Spinal cord (tissue), 10 donors: ENCODE measurements around the gene PRDM16. TPM values are rescaled to one million over a fixed set of nuclear protein-coding genes. Genes with fewer than 3 reads are reported as not detected.
"Not testable (repeated sequence)": the region's sequence is repeated elsewhere in the genome, so short reads cannot be mapped to it uniquely, and the experiment has no call there.

ENCODE experiments used
- DNase-seq, 6 donors: peaks; one replicate each; pipeline versions ENCODE4 v3.0.0 to v3.0.0-alpha.2; 2013 to 2015; ENCODE audit warnings: low spot score in 6 of 6, low read depth in 4 of 6
- H3K27ac ChIP-seq: one replicate; pipeline ENCODE4 v1.5.1; 2013; ENCODE audit warnings: low read depth, low read length, control low read depth
- H3K27me3 ChIP-seq: one replicate; pipeline ENCODE4 v1.6.1; 2013; ENCODE audit warnings: low read length; ENCODE audit not compliant: control insufficient read depth, insufficient read depth
- H3K36me3 ChIP-seq: one replicate; pipeline ENCODE4 v1.6.1; 2013; ENCODE audit warnings: low read length; ENCODE audit not compliant: control insufficient read depth, insufficient read depth
- H3K4me1 ChIP-seq: one replicate; pipeline ENCODE4 v1.6.1; 2013; ENCODE audit warnings: low read length; ENCODE audit not compliant: control insufficient read depth, insufficient read depth
- H3K4me3 ChIP-seq: one replicate; pipeline ENCODE4 v1.5.1; 2013; ENCODE audit warnings: low read depth, low read length, control low read depth
- H3K9me3 ChIP-seq: one replicate; pipeline ENCODE4 v1.6.1; 2013; ENCODE audit warnings: low read length; ENCODE audit not compliant: control insufficient read depth, insufficient read depth
- WGBS: methylation state at CpG from one replicate; pipeline ENCODE4 v1.1.5; 2013; ENCODE audit warnings: missing lambda C conversion rate; ENCODE audit not compliant: insufficient coverage; 5-methylcytosine and 5-hydroxymethylcytosine counted together
- polyA plus RNA-seq, 2 donors: library from polyadenylated mRNA; unstranded; fragments of 120-200 nt; gene quantifications; one replicate each; pipeline ENCODE4 v1.2.1, GENCODE V29; 2013; ENCODE audit not compliant: insufficient read length in 2 of 2
- total RNA-seq, 2 donors: library from RNA; depleted of rRNA in 1 of 2; stranded (reverse); fragments of 120-200 nt in 1 of 2; fragments of >200 nt in 1 of 2; gene quantifications; one replicate each; pipeline versions ENCODE4 v1.2.3 to v1.2.4, GENCODE V29; 2013 to 2014
- donor health status: healthy.

The PRDM16 gene
- total and polyA plus RNA-seq, 4 donors: 6.1 to 8.3 (median 7.3) TPM

DNA sequence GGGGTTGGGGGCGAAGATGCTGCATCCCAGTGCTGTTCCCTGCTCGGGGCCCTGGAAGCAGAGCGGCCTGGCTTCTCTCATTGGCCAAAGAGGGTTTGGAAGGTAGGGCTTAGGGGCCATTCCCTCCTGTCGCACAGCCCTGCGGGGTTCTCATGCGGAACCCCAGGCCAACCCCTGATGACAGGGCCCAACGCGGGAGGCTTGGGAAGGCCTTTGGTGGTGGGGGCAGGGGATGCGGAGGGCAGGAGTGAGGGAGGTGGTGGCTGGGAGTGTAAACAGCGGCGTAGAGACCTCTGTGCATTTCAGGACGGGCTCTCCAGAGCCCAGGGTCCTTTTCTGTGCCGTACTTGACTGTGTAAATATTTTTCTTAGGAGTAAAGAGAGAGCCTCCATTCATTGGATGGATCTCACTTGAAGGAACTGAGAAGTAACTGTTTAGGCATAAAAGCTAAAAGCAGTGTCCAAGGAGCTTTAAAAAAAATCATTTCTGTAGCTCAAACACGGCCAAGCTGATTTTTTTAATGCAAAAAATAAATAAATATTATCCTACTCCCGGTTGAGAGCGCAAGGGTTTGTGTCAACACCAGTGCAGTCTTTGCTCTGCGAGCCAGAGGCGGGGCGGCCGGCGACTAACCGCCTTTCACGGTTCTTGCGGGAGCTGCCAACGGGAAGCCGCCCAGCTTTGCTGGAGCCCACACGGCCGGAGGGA is 169.1 kb downstream of the PRDM16 start:
- H3K4me3 ChIP-seq: no peak overlapping the region
- H3K36me3 ChIP-seq: peaks cover 35% of the 10 kb centered on the region
- no peak for DNase-seq
- no peak overlapping the region for H3K27ac ChIP-seq
- H3K9me3 ChIP-seq: peaks cover 3% of the 10 kb centered on the region
- 82% methylated on average over 26 of the region's 28 CpGs for WGBS
- H3K27me3 ChIP-seq: peaks cover 15% of the 10 kb centered on the region
- H3K4me1 ChIP-seq: peaks cover 28% of the 10 kb centered on the region

GRCh38 chr1:3238703-3239278 is 169.8 kb downstream of the PRDM16 start:
- Histone ChIP-seq H3K4me1 (peaks cover 28% of the 10 kb centered on the region), H3K27ac (no peak overlapping the region)
- 86% methylated on average over 15 of the region's 21 CpGs for WGBS

GRCh38 chr1:3239991-3240390 is 171.0 kb downstream of the PRDM16 start:
- WGBS: 100% methylated on average over 1 of the region's 3 CpGs
- H3K27ac ChIP-seq: not testable (repeated sequence)

More at GRCh38 chr1:3238703-3239278, 169.8 kb downstream of the PRDM16 start:
- peaks cover 12% of the 10 kb centered on the region for H3K27me3 ChIP-seq
- H3K9me3 ChIP-seq: peaks cover 3% of the 10 kb centered on the region
- peaks cover 38% of the 10 kb centered on the region for H3K36me3 ChIP-seq
- DNase-seq: no peak
- H3K4me3 ChIP-seq: no peak overlapping the region

GRCh38 chr1:3240524-3241235 is 171.7 kb downstream of the PRDM16 start:
- 22% methylated on average over 36 of the region's 47 CpGs for WGBS
- H3K36me3 ChIP-seq: peaks cover 39% of the 10 kb centered on the region
- H3K27me3 ChIP-seq: peaks cover 16% of the 10 kb centered on the region
- peak in 1 of 6 donors; percentile 49 for DNase-seq
- no peak overlapping the region for H3K4me3 ChIP-seq
- H3K27ac ChIP-seq: peak overlapping the region; percentile 67
- peaks cover 28% of the 10 kb centered on the region for H3K4me1 ChIP-seq
- H3K9me3 ChIP-seq: peaks cover 3% of the 10 kb centered on the region

More at GRCh38 chr1:3239991-3240390, 171.0 kb downstream of the PRDM16 start:
- Histone ChIP-seq H3K36me3 (peaks cover 40% of the 10 kb centered on the region), H3K27me3 (peaks cover 12% of the 10 kb centered on the region), H3K4me1 (peaks cover 28% of the 10 kb centered on the region)
- not testable (repeated sequence) for H3K9me3 ChIP-seq, H3K4me3 ChIP-seq, DNase-seq

- H3K27ac ChIP-seq: peak overlapping the region; percentile 67
- WGBS: 65% methylated on average over 17 of the region's 17 CpGs
- peaks cover 18% of the 10 kb centered on the region for H3K27me3 ChIP-seq
- peaks cover 3% of the 10 kb centered on the region for H3K9me3 ChIP-seq
- H3K4me1 ChIP-seq: peaks cover 30% of the 10 kb centered on the region
- no peak for DNase-seq
- H3K36me3 ChIP-seq: peaks cover 41% of the 10 kb centered on the region
- no peak overlapping the region for H3K4me3 ChIP-seq
These were observed 172.2 kb downstream of the PRDM16 start for GRCh38 chr1:3241236-3241550.

GRCh38 chr1:3241673-3242407 is 172.8 kb downstream of the PRDM16 start:
- H3K27me3 ChIP-seq: peaks cover 25% of the 10 kb centered on the region
- H3K27ac ChIP-seq: peak overlapping the region; percentile 67
- 86% methylated on average over 31 of the region's 31 CpGs for whole genome bisulfite sequencing

DNA sequence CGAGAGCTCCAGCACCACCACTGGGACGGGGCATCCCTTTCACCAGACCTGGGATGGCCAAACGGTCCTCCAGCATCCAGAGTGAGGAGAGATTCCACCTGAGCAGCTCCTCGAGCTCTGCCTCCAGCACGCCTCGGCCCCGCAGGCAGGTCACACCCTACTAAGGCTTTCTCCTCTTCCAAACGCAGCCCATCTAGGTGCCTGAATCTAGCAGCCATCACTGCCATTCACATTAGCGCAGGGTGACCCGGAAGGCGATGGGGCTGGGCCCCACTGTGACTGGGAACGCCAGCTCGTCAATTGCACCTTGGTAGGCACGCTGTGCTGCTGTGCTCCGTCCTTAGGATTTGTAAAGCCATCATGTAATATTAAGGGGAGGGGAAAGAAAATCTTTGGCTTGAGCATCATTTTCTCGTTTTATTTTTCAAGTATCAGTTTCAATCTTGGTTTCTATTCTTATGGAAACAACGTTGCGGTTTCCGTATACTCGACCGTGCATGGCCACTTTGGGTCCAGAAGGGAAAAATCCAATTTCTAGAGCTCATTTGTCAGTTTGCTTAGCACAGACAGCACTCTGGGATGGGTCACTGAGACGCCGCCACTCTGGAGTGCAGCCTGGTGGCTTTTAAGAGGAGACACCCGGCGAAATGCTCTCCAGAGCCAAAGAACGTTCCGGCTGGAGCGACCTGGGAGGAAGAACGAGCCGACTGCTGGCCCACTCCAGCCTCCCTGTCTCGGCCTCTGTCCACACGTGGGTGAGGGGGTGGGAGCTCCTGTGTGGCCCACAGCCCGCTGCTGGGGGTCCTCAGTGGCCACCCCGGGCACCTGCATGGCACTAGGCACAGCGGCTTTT is 173.6 kb downstream of the PRDM16 start:
- Histone ChIP-seq H3K9me3 (peaks cover 3% of the 10 kb centered on the region), H3K4me1 (peaks cover 40% of the 10 kb centered on the region), H3K27ac (no peak overlapping the region), H3K27me3 (peaks cover 33% of the 10 kb centered on the region), H3K36me3 (peaks cover 41% of the 10 kb centered on the region), H3K4me3 (no peak overlapping the region)
- no peak for DNase-seq
- 89% methylated on average over 28 of the region's 35 CpGs for whole genome bisulfite sequencing

More at GRCh38 chr1:3241673-3242407, 172.8 kb downstream of the PRDM16 start:
- H3K4me1 ChIP-seq: peaks cover 35% of the 10 kb centered on the region
- H3K4me3 ChIP-seq: no peak overlapping the region
- DNase-seq: no peak
- H3K36me3 ChIP-seq: peaks cover 41% of the 10 kb centered on the region
- H3K9me3 ChIP-seq: peaks cover 3% of the 10 kb centered on the region

DNA sequence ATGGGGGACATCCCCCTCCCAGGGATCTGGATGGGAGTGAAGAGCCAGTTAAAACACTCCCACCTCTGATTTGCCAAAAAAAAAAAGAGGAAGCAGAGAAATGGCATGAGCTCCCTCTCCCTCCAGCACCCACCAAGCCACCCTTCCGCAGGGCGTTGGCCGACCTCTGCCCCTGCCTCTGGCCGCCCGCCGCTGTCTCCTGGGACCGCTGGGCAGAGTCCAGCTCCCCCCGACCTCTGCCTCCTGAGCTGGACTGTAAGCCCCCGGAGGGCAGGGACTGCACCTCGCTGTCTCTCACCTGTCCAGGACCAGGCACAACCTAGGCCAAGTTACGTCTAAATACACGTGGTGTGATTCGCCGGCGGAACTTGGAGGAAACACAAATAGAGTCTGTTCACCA is 174.3 kb downstream of the PRDM16 start:
- 88% methylated on average over 15 of the region's 15 CpGs for WGBS
- no peak overlapping the region for H3K27ac ChIP-seq
- peaks cover 38% of the 10 kb centered on the region for H3K27me3 ChIP-seq
- no peak for DNase-seq
- peaks cover 39% of the 10 kb centered on the region for H3K4me1 ChIP-seq
- no peak overlapping the region for H3K4me3 ChIP-seq
- peaks cover 39% of the 10 kb centered on the region for H3K36me3 ChIP-seq
- H3K9me3 ChIP-seq: peaks cover 3% of the 10 kb centered on the region
